Measurements from ENCODE around the gene RPUSD3.
"Not testable (repeated sequence)": the region's sequence is repeated elsewhere in the genome, so short reads cannot be mapped to it uniquely, and the experiment has no call there.

RPUSD3 gene, protein sequence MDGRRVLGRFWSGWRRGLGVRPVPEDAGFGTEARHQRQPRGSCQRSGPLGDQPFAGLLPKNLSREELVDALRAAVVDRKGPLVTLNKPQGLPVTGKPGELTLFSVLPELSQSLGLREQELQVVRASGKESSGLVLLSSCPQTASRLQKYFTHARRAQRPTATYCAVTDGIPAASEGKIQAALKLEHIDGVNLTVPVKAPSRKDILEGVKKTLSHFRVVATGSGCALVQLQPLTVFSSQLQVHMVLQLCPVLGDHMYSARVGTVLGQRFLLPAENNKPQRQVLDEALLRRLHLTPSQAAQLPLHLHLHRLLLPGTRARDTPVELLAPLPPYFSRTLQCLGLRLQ

DNA sequence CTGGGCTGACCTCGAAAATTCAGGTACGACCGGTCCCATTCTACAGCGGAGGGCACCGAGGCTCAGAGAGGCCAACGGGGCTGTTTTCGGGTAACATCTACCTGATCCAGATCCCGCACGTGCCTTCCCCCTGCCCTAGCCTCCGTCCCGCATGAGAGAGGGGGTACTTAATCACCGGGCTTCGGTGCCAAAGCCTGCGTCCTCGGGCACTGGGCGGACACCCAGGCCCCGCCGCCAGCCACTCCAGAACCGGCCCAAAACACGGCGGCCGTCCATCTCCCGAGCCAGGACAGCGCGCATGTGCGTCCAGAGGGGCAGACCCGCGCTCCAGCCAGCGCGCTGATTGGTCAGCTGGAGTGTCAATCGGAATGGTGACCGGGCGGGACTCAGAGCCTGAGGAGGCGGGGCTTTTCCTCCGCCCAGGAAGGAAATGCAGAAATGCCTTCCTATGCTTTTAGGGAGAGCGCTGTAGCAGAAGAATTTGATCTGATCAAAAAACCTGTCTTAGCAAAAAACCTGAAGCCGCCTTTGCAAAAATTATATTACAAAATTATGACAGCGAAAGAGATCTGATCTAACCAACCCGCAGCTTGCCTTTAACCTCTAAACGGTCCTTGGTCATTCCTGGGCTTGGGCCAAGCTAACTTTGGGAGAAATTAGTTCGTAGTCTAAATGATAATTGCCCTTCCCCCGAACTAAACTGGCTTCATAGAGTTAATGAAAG is at the start of gene RPUSD3:
TSS of gene RPUSD3 (minus strand) at position 294 of the 724 bp plus-strand sequence. CDS start at position 276, 18 bp downstream.
- peak; percentile 82 for DNase-seq

DNA sequence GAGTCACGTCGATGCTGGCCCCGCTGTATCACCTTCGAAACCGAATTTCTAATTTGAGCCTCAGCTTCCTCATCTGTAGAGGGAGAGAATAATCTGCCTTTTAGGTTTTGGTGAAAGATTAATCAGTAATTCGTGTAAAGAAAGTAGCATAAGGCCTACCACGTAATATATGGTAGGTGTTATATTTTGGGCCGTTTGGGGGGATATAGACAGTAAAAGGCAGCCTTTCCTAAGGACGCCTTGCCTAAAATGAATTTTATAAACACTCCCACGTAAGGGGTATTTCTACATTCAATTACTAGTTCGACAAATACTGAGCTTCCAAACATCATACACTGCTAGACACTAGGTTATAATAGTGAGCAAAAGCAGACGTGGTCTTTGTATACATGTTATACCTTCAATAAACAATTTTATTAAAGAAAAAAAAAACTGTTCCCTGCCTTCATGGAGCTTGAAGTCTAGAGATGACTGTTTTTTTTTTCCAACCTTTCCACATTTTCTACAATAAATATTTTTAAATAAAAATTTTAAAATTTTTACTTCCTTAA is 47.3 kb upstream of the RPUSD3 start:
- no peak for DNase-seq

DNA sequence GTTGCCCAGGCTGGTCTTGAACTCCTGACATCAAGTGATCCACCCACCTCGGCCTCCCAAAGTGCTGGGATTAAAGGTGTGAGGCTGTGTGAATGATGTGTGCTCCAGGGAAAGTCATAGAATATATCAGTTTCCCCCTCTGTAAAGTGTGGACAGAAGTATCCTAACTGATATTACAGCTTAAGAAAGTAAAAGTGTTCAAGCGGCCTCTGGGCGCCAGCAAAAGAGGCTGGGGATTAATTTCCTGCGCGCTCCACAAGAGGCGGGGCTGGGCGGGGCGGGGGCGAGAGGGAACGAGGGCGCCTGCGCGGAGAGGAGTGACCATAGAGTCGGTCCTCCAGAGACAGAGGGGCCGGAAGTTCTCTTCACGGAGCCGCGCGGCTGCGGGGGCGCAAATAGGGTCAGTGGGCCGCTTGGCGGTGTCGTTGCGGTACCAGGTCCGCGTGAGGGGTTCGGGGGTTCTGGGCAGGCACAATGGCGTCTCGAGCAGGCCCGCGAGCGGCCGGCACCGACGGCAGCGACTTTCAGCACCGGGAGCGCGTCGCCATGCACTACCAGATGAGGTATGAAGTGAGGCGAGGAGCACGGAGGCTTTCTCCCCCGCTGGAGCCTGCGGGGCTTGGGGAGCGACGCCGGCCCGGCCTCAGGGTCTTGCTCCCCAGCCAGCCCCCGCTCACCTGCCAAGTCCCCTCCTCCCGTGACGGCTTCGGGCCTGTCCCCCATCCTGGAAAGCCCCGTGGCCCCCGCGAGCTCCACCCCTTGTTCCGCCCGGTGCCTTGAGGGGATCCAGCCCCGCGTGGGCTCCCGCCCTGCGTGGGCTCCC is 46.7 kb upstream of the RPUSD3 start, which contains the start of gene JAGN1:
TSS of gene JAGN1 (plus strand) at position 362 of the 823 bp plus-strand sequence. CDS start at position 475, 113 bp downstream.
- DNase-seq: peak; percentile 81

DNA sequence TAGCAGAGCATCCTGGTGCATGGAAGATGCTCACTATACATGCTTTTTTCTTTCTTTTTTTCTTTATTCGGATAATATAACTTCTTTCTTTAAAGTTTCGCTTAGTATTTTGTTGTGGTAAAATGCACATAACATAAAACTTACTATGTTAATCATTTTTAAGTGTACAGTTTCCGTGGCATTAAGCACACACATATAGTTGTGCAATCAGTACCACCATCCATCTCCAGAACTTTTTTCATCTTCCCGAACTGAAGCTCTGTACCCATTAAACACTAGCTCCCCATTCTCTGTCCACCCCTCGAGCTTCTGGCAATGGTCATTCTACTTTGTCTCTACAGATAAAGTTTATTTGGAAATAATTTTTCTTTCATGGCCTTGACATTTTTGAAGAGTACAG is 45.6 kb upstream of the RPUSD3 start:
- no peak for DNase-seq

DNA sequence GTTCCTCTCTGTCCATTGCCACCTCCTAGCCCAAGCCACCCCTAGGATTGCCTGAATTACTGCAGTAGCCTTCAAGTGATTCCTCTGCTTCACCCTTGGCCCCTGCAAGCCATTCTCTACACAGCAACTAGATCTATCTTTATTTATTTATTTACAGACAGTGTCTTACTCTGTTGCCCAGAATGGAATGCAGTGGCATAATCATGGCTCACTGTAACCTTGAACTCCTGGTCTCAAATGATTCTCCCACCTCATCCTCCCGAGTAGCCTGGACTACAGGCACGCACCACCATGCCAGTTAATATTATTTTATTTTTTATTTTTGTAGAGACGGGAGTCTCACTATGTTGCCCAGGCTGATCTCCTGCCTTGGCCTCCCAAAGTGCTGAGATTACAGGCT is 44.7 kb upstream of the RPUSD3 start:
- DNase-seq: no peak

DNA sequence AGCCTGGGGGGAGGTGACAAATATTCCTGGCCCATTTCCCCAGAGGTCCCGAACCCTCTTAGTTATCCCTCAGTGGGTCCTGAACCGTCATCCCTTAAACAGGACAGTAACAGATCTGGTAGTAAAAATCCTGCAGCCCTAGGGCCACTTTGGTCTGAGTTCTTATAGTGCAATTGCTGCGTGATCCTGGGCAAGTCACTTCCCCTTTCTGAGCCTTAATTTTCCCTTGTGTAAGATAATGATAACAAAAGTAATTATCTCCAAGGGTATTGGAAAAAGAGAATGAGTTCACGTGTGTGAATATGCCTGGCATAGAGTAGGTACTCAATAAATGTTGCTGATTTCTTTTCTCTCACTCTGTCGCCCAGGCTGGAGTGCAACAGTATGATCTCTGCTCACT is 43.7 kb upstream of the RPUSD3 start:
- no peak for DNase-seq

DNA sequence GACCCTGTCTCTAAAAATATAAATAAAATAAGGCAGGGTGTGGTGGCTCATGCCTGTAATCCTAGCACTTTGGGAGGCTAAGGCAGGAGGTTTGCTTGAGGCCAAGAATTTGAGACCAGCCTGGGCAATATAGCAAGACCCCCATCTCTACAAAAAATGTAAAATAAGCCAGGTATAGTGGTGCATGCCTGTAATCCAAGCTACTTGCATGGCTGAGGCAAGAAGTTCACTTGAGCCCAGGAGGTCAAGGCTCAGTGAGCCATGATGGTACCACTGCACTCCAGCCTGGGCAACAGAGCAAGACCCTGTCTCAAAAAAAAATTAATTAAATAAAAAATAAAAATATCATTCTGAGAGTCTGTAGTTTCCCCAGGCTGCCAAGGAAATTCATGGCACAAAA is 42.5 kb upstream of the RPUSD3 start:
- DNase-seq: no peak

DNA sequence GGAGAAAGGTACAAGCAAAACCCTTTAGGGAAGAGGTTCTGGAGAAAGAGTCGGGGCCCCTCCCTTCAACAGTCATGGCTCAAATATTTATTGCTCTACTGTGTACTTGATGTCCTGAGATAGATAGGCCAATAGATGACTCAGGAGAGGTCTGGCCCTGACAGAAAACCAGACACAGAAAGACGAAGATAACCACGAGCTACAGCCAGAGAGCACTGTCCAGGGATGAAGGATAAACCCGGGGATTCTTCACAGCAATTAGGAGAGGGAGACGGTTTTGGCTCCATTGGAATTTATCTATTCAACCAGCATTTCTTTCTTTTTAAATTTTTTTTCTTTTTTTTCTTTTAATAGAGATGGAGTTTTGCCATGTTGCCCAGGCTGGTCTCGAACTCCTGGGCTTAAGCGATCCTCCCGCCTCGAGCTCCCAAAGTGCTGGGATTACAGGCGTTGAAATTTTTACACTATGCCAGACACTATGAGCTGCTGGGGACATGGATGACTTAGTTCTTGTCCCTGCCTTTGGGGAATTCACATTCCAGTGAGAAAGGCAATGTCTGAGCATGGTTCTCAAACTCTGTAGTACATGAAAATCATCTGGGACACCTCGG is 40.9 kb upstream of the RPUSD3 start:
- DNase-seq: no peak

DNA sequence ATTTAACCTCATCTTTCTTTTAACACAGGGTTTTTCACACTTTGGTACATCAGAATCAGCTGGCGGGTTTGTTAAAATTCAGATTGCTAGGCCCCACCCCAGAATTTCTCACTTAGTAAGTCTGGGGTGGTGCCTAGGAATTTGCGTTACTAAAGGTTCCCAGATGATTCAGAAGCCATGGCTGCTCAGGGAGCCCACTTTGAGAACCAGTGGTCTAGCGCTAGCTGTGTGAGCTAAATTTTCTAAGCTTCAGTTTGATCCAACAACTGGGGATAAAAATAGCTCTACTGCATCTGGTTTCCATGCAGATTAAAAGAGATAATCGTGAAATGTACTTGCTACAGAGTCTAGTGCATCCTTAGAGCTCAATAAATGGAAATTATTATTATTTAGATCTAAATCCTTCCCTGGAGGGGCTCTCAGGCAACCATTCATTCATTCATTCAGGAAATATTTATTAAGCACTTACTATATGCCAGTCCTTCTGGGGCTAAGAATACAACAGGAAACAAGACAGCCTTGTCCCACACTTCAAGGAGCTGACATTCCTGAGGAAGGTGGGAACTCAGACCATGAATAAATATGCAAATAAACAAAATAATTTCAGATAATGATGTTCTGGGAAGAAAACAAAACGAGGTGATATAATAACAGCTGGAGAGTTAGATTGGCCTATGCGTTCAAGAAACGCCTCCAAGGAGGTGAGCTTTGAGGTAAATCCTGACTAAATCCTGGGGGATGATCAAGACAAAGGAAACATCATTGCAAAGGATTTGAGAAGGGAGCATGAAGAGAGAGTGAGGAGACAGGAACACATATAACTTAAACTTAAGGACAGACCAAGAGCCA is 40.1 kb upstream of the RPUSD3 start:
- no peak for DNase-seq

DNA sequence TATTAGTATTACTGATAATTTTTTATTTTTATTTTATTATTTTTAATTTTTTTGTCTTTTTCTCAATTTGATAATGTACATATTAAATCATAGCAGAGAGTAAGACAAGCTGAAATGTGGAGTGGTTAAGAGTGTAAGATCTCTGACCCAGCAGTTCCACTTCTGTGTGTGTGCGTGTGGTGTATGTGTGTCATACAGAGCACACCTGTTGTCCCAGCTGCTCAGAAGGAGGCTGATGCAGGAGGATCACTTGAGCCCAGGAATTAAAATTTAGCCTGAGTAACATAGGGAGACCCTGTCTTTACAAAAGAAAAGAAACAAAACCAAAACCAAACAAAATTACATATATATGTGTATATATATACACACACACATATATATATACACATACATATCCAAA is 37.6 kb upstream of the RPUSD3 start:
- DNase-seq: no peak

DNA sequence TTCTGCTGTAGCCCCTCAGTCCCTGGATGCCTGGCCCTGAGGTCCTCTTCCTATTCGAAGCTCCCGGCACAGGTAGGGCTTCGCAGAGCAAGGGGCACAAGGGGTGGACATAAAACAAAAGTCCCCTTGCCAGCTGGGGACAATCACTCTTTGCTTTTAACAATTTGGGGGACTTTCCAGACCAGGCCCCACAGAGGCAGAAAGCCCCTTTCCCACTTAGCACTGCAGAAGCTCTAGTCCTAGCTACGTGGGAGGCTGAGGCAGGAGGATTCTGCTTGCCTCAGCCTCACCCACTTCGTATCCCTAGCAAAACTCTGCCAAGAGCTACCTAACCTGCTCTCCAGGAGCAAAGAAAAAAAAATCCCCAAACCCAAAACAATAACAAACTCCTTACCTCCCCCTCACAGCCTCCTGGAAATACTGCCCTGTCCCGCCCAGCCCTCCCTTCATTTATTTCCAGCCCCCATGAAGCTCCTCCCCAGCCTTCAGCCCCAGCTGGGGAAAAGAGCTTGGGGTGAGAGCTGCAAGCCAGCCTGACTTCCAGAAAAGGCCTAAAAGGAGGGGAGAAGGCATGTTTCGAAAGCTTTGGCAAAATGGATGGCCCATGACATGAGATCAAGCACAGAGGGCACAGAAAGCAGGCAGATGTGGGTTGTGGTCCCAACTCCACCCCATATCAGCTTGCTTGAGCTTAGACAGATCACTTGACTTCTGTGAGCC is 36.2 kb upstream of the RPUSD3 start, which contains the start of gene CIDEC:
TSS of gene CIDEC (minus strand) at position 424 of the 720 bp plus-strand sequence. CDS start 1,767 bp downstream, outside the sequence.
- DNase-seq: no peak

DNA sequence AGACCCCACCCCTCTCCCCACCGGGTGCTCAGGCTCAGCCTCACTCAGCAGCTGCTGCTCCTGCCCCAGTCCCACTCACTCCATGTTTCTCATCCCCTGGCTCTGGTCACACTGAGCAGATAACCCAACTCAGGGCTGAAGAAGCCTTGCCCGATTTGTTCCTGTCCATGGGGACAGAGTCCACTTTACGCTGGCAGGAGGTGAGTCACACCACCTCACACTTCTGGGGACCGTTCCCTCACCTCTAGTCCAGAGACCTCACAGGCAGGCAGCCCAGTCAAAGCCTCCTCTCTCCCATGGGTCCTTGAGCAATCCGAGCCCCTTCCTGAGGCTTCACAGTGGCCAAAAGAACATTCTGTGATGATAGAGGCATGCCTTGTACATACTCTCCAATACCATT is 34.9 kb upstream of the RPUSD3 start:
- no peak for DNase-seq

DNA sequence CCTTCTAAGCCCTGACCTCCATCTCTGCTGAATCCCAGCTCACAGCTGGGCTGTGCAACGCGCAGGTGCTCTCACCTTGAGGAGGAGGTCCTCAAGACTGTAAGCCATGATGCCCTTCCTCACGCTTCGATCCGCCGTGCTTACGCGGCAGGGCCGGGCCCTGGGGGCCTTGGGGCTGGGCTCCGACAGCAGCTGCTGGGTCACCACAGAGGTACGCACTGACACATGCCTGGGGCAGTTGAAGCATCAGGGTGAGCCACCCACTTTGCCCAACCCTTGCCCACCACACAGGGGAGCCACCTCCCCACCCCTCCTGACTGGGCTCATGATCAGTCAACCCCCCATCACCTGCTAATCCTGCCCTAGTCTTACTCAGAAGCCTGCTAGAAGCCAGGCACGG is 33.2 kb upstream of the RPUSD3 start:
- DNase-seq: no peak

DNA sequence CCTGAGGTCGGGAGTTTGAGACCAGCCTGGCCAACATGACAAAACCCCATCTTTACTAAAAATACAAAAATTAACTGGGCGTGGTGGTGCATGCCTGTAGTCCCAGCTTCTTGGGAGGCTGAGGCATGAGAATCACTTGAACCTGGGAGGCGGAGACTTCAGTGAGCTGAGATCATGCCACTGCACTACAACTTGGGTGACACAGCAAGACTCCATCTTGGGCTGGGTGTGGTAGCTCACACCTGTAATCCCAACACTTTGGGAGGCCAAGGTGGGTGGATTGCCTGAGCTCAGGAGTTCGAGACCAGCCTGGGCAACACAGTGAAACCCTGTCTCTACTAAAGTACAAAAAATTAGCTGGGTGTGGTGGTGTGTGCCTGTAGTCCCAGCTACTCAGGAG is 32.4 kb upstream of the RPUSD3 start:
- DNase-seq: not testable (repeated sequence)

DNA sequence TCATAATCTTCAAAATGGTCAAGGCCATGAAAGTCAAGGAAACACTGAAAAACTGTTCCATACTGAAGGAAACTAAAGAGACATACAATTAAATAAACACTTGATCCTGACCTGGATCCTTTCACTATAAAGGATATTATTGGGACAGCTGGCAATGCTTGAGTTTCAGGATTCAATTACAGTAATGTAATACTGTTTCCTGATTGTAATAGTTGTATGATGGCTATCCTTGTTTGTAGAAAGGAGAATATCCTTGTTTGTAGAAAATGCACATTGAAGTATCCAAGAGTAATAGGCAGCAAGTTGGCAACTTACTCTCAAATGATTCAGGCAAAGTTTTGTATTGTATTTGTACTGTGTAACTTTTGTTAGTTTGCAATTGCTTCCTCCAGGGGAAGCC is 31.6 kb upstream of the RPUSD3 start:
- peak; percentile 76 for DNase-seq

DNA sequence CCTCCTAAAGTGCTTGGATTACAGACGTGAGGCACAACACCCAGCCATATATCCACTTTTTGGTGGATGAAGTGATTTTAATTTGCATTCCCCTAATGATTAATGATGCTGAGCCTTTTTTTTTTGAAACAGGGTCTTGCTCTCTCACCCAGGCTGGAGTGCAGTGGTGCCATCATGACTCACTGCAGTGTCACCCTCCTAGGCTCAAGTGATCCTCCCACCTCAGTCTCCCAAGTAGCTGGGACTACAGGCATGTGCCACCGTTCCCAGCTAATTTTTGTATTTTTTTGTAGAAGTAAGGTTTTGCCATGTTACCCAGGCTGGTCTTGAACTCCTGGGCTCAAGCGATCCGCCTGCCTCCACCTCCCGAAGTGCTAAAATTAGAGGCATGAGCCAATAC is 28.3 kb upstream of the RPUSD3 start:
- not testable (repeated sequence) for DNase-seq

DNA sequence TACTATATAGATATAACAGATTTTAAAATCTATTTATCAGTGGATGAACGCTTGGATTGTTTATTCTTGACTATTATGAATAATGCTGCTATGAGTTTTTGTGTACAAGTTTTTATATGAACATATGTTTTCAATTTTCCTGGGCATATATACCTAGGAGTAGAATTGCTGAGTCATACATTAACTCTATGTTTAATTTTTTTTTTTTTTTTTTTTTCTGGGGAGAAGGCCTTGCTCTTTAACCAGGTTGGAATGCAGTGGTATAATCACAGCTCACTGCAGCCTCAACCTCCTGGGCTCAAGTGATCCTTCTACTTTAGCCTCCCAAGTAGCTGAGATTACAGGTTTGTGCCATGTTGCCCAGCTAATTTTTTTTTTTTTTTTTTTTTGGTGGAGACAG is 27.2 kb upstream of the RPUSD3 start:
- no peak for DNase-seq

DNA sequence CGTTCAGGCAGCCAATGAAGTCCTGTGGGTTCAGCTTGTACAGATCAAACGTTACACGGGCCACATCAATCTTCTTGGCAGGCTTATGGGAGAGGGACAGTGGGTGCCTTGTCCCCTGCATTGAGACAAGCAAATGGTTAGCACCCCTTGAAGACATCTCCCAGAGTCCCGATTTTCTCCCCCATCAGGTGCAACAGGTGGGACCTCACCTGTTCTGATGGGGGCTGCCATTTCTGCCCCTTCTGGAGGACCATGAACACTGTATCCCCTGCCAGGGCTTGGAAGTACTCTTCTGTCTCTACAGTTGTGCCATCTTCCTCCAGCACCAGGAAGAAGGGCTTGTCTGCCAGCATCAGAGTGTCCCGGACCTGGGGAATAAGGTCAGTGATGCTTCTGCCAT is 26.1 kb upstream of the RPUSD3 start:
- DNase-seq: no peak

DNA sequence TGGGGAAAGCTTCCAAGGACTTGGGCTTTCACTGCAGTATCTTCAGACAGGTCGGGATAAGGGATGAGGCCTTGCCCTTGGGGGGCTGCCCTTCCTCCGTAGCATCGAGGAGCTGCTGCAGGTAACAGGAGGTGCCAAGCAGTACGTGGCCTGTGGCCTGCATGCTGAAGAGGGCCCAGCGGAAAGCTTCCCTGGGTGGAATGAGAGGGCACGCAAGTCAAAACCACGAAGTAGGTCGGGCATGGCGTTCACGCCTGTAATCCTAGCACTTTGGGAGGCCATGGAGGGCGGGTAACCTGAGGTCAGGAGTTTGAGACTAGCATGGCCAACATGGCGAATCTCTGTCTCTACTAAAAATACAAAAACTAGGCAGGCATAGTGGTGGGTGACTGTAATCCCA is 23.3 kb upstream of the RPUSD3 start:
- no peak for DNase-seq

DNA sequence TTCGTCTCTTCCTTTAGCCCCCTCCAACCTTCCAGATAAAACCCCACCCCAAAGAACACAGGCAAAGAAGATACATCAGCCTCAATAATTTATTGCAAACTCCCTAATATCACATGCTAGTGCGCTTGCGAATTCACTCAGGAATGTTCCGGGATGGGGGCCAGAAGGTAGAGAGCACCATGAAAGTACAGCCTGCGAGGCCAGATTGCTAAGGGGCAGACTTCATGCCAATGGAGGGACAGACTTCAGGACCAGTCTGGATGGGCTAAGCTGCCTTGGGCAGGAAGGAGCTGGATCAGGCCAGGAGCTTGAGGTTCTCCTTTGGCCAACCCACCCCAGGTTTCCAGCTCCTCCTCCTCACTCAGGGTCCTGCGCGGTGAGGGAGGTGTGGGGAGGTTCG is 22.8 kb upstream of the RPUSD3 start:
- no peak for DNase-seq

DNA sequence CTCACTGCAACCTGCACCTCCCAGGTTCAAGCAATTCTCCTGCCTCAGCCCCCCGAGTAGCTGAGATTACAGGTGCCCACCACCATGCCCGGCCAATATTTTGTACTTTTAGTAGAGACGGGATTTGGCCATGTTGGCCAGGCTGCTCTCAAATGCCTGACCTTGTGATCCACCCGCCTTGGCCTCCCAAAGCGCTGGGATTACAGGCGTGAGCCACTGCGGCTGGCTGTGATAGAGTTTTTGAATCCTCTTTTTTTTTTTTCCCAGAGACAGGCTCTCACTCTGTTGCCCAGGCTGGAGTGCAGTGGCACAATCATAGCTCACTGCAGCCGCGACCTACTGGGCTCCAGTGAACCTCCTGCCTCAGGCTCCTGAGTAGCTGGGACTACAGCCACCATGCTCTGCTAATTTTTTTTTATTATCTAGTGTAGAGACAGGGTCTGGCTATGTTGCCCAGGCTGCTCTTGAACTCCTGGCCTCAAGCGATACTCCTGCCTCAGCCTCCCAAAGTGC is 21.4 kb upstream of the RPUSD3 start:
- not testable (repeated sequence) for DNase-seq
